Progenitor cell of endocrine pancreas (in vitro differentiated cells): ENCODE results near the gene SH3PXD2A. TPM values are rescaled to one million over a fixed set of nuclear protein-coding genes. Genes with fewer than 3 reads are reported as not detected.

Experiments
- DNase-seq: peaks from one replicate; pipeline ENCODE4 v3.0.0; 2021; ENCODE audit warnings: low spot score; ENCODE audit not compliant: unreplicated experiment
- H3K27ac Mint-ChIP-seq: 2 replicates; pipeline ENCODE4 v1.8.0; 2021; ENCODE audit warnings: mild to moderate bottlenecking, moderate library complexity, mixed read lengths
- H3K27me3 Mint-ChIP-seq: 2 replicates; pipeline ENCODE4 v1.8.0; 2021; ENCODE audit warnings: mixed read lengths
- H3K36me3 Mint-ChIP-seq: 2 replicates; pipeline ENCODE4 v1.8.0; 2022; ENCODE audit warnings: mixed read lengths; ENCODE audit not compliant: insufficient read depth
- H3K4me1 Mint-ChIP-seq: 2 replicates; pipeline ENCODE4 v1.8.0; 2021; ENCODE audit warnings: low read depth, mixed read lengths
- H3K4me3 Mint-ChIP-seq: 2 replicates; pipeline ENCODE4 v1.8.0; 2021; ENCODE audit warnings: low read depth, mild to moderate bottlenecking, moderate library complexity, mixed read lengths
- H3K9me3 Mint-ChIP-seq: 2 replicates; pipeline ENCODE4 v1.8.0; 2021; ENCODE audit warnings: low read depth, mixed read lengths
- CTCF ChIP-seq: fragments of 200-600 bp; sonication (generic); IDR thresholded peaks from one replicate; pipeline ENCODE4 v1.5.0; 2021; ENCODE audit warnings: antibody characterized with exemption, mild to moderate bottlenecking; ENCODE audit not compliant: unreplicated experiment
- total RNA-seq: library from RNA; stranded (reverse); gene quantifications from 2 replicates; pipeline ENCODE4 v1.2.1, GENCODE V29; 2021

SH3PXD2A gene
- total RNA-seq, 1 donor from 2014 or later = 28.0 TPM

- peaks cover 14% of the 10 kb centered on the region for H3K4me1 Mint-ChIP-seq
- no peaks in the 10 kb centered on the region for H3K27me3 Mint-ChIP-seq
- H3K27ac Mint-ChIP-seq = peak overlapping the region; percentile 95
- DNase-seq = no peak
- peaks cover 1% of the 10 kb centered on the region for H3K36me3 Mint-ChIP-seq
- no peak for TF ChIP-seq CTCF
- no peaks in the 10 kb centered on the region for H3K9me3 Mint-ChIP-seq
- H3K4me3 Mint-ChIP-seq = no peak overlapping the region
Measured at GRCh38 chr10:103676851-103677417, 178.4 kb downstream of the SH3PXD2A start.

GRCh38 chr10:103676058-103676785 is 179.2 kb downstream of the SH3PXD2A start:
- Mint-ChIP-seq H3K4me3 (no peak overlapping the region), H3K27me3 (no peaks in the 10 kb centered on the region), H3K4me1 (peaks cover 14% of the 10 kb centered on the region), H3K27ac (peak overlapping the region; percentile 95), H3K9me3 (no peaks in the 10 kb centered on the region), H3K36me3 (no peaks in the 10 kb centered on the region)
- no peak for TF ChIP-seq CTCF
- DNase-seq = no peak

- Mint-ChIP-seq H3K4me1 (peaks cover 14% of the 10 kb centered on the region), H3K27me3 (no peaks in the 10 kb centered on the region), H3K9me3 (no peaks in the 10 kb centered on the region), H3K36me3 (no peaks in the 10 kb centered on the region), H3K27ac (no peak overlapping the region), H3K4me3 (no peak overlapping the region)
- no peak for DNase-seq
- no peak for TF ChIP-seq CTCF
Measured at GRCh38 chr10:103673606-103674005, 181.8 kb downstream of the SH3PXD2A start.

- Mint-ChIP-seq H3K27me3 (no peaks in the 10 kb centered on the region), H3K9me3 (no peaks in the 10 kb centered on the region), H3K36me3 (peaks cover 2% of the 10 kb centered on the region), H3K4me3 (no peak overlapping the region), H3K27ac (no peak overlapping the region), H3K4me1 (peaks cover 14% of the 10 kb centered on the region)
- DNase-seq = no peak
- TF ChIP-seq CTCF = no peak
Measured at GRCh38 chr10:103672345-103672744, 183.0 kb downstream of the SH3PXD2A start.

- Mint-ChIP-seq H3K4me3 (no peak overlapping the region), H3K27ac (no peak overlapping the region)
- no peak for TF ChIP-seq CTCF
Measured at GRCh38 chr10:103671126-103671895, 184.1 kb downstream of the SH3PXD2A start.

More at GRCh38 chr10:103671126-103671895, 184.1 kb downstream of the SH3PXD2A start:
- Mint-ChIP-seq H3K9me3 (no peaks in the 10 kb centered on the region), H3K27me3 (no peaks in the 10 kb centered on the region), H3K4me1 (peaks cover 6% of the 10 kb centered on the region), H3K36me3 (peaks cover 2% of the 10 kb centered on the region)
- DNase-seq = no peak
